Lower lobe of right lung (tissue), 2 donors: ENCODE measurements around the gene PXK. TPM values are rescaled to one million over a fixed set of nuclear protein-coding genes. Genes with fewer than 3 reads are reported as not detected.

Experiments used
- ATAC-seq, 2 donors: fragments of 200-7000 bp; cut with Tn5 transposase; one replicate each; pipeline ENCODE4 v1.9.1; 2020 to 2022; ENCODE audit warnings: mild to moderate bottlenecking in 2 of 2, moderate library complexity in 2 of 2
- DNase-seq: peaks from one replicate; pipeline ENCODE4 v3.0.0-alpha.2; 2020
- H3K27ac ChIP-seq: fragments of 200-600 bp; one replicate; pipeline ENCODE4 v1.8.0; 2022
- H3K27me3 ChIP-seq: fragments of 200-600 bp; one replicate; pipeline ENCODE4 v1.8.0; 2022; ENCODE audit warnings: low read depth
- H3K36me3 ChIP-seq: fragments of 200-600 bp; one replicate; pipeline ENCODE4 v1.8.0; 2022; ENCODE audit warnings: mild to moderate bottlenecking
- H3K4me1 ChIP-seq: fragments of 200-600 bp; one replicate; pipeline ENCODE4 v1.8.0; 2022
- H3K4me3 ChIP-seq: fragments of 200-600 bp; one replicate; pipeline ENCODE4 v1.8.0; 2022; ENCODE audit warnings: mild to moderate bottlenecking
- H3K9me3 ChIP-seq: fragments of 200-600 bp; one replicate; pipeline ENCODE4 v1.8.0; 2022
- CTCF ChIP-seq: fragments of 200-600 bp; IDR thresholded peaks from one replicate; pipeline ENCODE4 v1.8.0; 2022; ENCODE audit warnings: antibody characterized with exemption, mild to moderate bottlenecking
- intact Hi-C: fragments of 100-400 bp; cut with DNase I; formaldehyde crosslinking; loops from one replicate; pipeline ENCODE4 v1.11.0; 2022
- total RNA-seq: library from RNA; stranded (reverse); fragmentation: NEBNext Ultra II Directional; extraction: Animal tissue kit (Norgen Biotek cat#: 25700); gene quantifications from one replicate; pipeline ENCODE4 v1.2.1, GENCODE V29; 2021
- donor health status: DM: no; HTN: yes; CAD: no; lungs with severe emphysema.

Gene PXK
- total RNA-seq, 1 donor from 2014 or later = 23.7 TPM

- ATAC-seq (no peak), DNase-seq (no peak)
- H3K27me3 ChIP-seq = no peaks in the 10 kb centered on the region
- H3K36me3 ChIP-seq = peaks cover 8% of the 10 kb centered on the region
- no peaks in the 10 kb centered on the region for H3K9me3 ChIP-seq
- TF ChIP-seq CTCF = no peak
- intact Hi-C loops = no loop called here
- H3K27ac ChIP-seq = no peak overlapping the region
- H3K4me3 ChIP-seq = no peak overlapping the region
- peaks cover 42% of the 10 kb centered on the region for H3K4me1 ChIP-seq
Measured at GRCh38 chr3:58351920-58352319, 19.2 kb downstream of the PXK start.

GRCh38 chr3:58352626-58353025, 19.9 kb downstream of the PXK start:
- no peak for TF ChIP-seq CTCF
- intact Hi-C loops = no loop called here
- ATAC-seq (no peak), DNase-seq (no peak)
- Histone ChIP-seq H3K27me3 (no peaks in the 10 kb centered on the region), H3K36me3 (peaks cover 8% of the 10 kb centered on the region), H3K4me1 (peaks cover 42% of the 10 kb centered on the region), H3K4me3 (no peak overlapping the region), H3K9me3 (no peaks in the 10 kb centered on the region), H3K27ac (no peak overlapping the region)

- no peak overlapping the region for H3K4me3 ChIP-seq
Measured at GRCh38 chr3:58353722-58354553, 21.2 kb downstream of the PXK start.

GRCh38 chr3:58355179-58355578, 22.5 kb downstream of the PXK start:
- Histone ChIP-seq H3K27me3 (no peaks in the 10 kb centered on the region), H3K4me3 (no peak overlapping the region), H3K4me1 (peaks cover 32% of the 10 kb centered on the region), H3K36me3 (no peaks in the 10 kb centered on the region), H3K9me3 (no peaks in the 10 kb centered on the region), H3K27ac (no peak overlapping the region)
- intact Hi-C loops = no loop called here
- ATAC-seq (peak; percentile 35 to 51), DNase-seq (no peak)
- TF ChIP-seq CTCF = no peak

More at GRCh38 chr3:58353722-58354553, 21.2 kb downstream of the PXK start:
- H3K9me3 ChIP-seq = no peaks in the 10 kb centered on the region
- no peaks in the 10 kb centered on the region for H3K27me3 ChIP-seq
- H3K4me1 ChIP-seq = peaks cover 39% of the 10 kb centered on the region
- peak overlapping the region; percentile 39 for H3K27ac ChIP-seq
- DNase-seq (no peak), ATAC-seq (peak; percentile 53 to 54)
- intact Hi-C loops = no loop called here
- peaks cover 4% of the 10 kb centered on the region for H3K36me3 ChIP-seq
- TF ChIP-seq CTCF = no peak

- Histone ChIP-seq H3K27ac (no peak overlapping the region), H3K4me1 (peaks cover 24% of the 10 kb centered on the region), H3K27me3 (no peaks in the 10 kb centered on the region), H3K9me3 (no peaks in the 10 kb centered on the region), H3K36me3 (no peaks in the 10 kb centered on the region), H3K4me3 (no peak overlapping the region)
- intact Hi-C loops = no loop called here
- peak; percentile 50 for DNase-seq
- ATAC-seq = peak; percentile 35 to 58
- TF ChIP-seq CTCF = no peak
Measured at GRCh38 chr3:58356054-58356453, 23.4 kb downstream of the PXK start.
